Suprapubic skin (tissue), 3 donors: Measurements from ENCODE around the gene SYNE2.

Experiments
- EP300 ChIP-seq: sonication (generic); formaldehyde crosslinking; IDR thresholded peaks from one replicate; pipeline ENCODE4 v1.6.1; 2017; ENCODE audit warnings: antibody characterized with exemption
- POLR2A ChIP-seq, 2 donors: fragments of 450-650 bp; IDR thresholded peaks; one replicate each; pipeline ENCODE4 v1.6.1; 2017; ENCODE audit warnings: antibody characterized with exemption in 2 of 2, mild to moderate bottlenecking in 2 of 2, moderate library complexity in 2 of 2
- TF ChIP-seq, protein P1 (sequence below), 2 donors: fragments of 200-600 bp in 1 of 2; fragments of 450-650 bp in 1 of 2; sonication (generic) in 1 of 2; IDR thresholded peaks; one replicate each; pipeline ENCODE4 v1.5.1; 2016 to 2019; ENCODE audit warnings: antibody characterized with exemption in 2 of 2, mild to moderate bottlenecking in 1 of 2, moderate library complexity in 1 of 2

DNA sequence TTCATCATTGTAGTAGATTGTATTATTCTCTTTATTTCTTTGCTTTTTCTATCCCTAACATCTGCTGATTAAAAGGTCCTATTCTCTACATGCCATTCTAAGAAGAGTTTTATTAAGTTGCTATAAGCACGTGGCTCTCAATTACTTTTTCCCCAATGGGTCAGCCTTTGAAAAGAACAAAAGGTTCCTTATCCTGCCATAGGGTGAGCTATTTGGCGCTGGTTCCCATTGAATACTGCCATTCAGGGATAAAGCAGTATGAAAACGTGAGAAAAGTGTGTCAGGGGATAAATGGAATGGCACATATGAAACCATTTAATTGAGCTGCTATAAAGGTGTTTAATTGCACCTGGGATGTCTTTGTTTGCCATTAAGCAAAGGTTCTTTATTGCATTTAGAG lies 80.9 kb downstream of the SYNE2 start:
- TF ChIP-seq, protein P1, sequence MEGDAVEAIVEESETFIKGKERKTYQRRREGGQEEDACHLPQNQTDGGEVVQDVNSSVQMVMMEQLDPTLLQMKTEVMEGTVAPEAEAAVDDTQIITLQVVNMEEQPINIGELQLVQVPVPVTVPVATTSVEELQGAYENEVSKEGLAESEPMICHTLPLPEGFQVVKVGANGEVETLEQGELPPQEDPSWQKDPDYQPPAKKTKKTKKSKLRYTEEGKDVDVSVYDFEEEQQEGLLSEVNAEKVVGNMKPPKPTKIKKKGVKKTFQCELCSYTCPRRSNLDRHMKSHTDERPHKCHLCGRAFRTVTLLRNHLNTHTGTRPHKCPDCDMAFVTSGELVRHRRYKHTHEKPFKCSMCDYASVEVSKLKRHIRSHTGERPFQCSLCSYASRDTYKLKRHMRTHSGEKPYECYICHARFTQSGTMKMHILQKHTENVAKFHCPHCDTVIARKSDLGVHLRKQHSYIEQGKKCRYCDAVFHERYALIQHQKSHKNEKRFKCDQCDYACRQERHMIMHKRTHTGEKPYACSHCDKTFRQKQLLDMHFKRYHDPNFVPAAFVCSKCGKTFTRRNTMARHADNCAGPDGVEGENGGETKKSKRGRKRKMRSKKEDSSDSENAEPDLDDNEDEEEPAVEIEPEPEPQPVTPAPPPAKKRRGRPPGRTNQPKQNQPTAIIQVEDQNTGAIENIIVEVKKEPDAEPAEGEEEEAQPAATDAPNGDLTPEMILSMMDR (IDR thresholded peaks at IDR 0.05), result no peak
- TF ChIP-seq POLR2A (IDR thresholded peaks at IDR 0.05), result no peak
- no peak for TF ChIP-seq EP300
